GM18508 (cell line): Measurements from ENCODE around the gene UBAP1.
"Not testable (repeated sequence)": the region's sequence is repeated elsewhere in the genome, so short reads cannot be mapped to it uniquely, and the experiment has no call there.

ENCODE experiments used
- ATAC-seq: cut with Tn5 transposase; IDR thresholded peaks from one replicate; pipeline ENCODE4 v1.9.1; 2021; ENCODE audit warnings: moderate number of reproducible peaks; ENCODE audit not compliant: insufficient read depth, unreplicated experiment

UBAP1 gene

DNA sequence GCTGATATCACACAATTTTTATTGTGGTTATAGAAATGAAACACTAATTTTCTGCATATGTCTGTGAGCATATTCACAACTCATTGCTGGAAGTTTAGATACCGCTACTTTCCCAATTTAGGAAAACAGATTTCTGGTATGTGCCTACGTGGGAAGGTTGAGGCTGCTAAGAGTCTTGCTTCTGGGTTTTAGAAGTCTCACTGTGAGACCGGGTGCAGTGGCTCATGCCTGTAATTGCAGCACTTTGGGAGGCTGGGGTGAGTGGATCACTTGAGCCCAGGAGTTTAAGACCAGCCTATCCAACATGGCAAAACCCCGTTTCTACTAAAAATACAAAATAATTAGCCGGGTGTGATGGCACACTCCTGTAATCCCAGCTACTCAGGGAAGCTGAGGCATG is 39.6 kb downstream of the UBAP1 start:
- ATAC-seq = no peak

DNA sequence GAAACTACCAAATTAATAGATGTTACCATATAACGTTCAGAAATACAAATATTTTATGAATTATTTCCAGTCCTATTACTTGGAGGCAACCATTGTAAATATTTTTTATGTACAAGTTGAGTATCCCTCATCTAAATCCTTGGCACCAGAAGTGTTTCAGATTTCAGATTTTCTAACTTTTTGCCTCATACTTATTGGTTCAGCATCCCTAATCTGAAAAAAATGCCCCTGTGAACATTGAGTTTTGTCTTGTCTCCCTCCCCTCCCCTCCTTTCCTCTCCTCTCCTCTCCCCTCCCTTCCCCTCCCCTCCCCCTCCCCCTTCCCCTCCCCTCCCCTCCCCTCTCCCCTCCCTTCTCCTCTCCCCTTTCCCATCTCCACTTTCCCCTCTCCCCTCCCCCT is 40.6 kb downstream of the UBAP1 start:
- no peak for ATAC-seq

- no peak for ATAC-seq
Measured at GRCh38 chr9:34220218-34220617, 41.4 kb downstream of the UBAP1 start.

- no peak for ATAC-seq
Measured at GRCh38 chr9:34224349-34224748, 45.5 kb downstream of the UBAP1 start.

- not testable (repeated sequence) for ATAC-seq
Measured at GRCh38 chr9:34226144-34226760, 47.4 kb downstream of the UBAP1 start.

DNA sequence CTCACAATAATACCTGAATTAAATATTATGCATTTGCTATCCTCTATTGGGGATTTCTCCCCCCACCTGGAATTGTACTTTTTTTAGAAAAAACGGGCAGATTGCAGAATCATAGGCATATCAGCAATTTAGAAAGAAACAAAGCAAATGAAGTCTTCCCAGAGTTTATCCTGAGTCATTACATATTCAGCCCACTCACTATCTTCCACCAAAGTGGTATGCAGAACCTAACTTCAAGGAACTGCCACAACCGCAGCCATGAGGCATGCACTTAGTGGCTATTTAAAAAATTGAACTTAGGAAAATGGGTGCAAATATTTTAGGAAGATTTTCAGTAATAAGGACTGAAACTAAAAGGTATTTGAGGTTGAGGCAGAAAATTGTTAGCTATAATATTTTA is 48.6 kb downstream of the UBAP1 start:
- no peak for ATAC-seq

DNA sequence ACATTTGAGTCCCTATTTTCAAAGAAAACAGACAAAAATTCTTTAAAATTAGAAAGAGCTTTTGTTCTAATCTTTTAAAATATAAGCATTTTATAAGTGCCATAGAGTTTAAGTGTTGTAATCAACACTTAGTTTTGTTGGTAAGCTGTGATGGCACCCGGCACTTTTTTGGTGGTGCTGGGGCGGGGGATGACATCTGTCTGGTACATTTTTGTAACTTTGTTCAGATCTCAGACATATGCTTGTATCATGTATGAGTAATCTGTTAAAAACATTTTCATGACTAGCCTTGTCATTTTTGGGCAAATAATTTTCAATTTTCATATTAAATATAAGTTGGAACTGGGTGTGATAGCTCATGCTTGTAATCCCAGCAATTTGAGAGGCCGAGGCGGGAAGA is 51.7 kb downstream of the UBAP1 start:
- ATAC-seq = no peak

DNA sequence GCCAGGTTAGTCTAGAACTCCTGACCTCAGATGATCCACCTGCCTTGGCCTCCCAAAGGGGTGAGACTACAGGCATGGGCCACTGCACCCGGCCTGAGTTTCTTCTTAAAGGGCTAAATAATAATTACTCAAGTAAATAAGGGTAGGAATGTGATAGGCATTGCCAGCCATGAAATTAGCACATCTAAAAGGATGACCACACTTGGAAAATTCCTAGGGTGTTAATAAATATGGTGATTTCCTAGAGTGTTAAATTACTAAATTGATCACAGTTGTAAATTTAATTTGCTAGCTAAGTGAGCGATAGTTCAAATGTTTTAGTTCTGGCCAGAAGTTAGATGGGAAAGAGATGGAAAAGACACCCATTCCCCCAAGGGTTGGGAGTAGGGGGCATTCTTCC is 53.4 kb downstream of the UBAP1 start:
- no peak for ATAC-seq

DNA sequence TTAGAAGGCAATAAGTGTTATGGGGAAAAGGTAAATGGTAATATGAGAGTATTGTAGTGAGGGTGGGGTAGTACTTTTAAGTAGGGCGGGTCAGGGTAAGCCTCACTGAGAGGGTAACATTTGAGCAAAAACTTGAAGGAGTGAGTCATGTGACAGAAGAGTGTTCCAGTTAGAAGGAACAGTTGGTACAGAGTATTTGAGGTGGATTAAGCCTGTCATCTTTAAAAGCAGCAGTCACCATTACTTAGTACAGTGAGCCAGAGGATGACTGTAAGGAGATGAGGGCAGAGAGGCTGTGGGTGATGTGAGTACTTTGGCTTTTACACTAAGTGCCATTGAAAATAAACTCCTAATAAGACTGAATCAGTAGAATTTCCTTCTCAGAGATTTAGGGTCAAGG is 54.8 kb downstream of the UBAP1 start:
- no peak for ATAC-seq

- ATAC-seq = no peak
Measured at GRCh38 chr9:34237836-34238235, 59.0 kb downstream of the UBAP1 start.

- no peak for ATAC-seq
Measured at GRCh38 chr9:34240006-34240405, 61.2 kb downstream of the UBAP1 start.

DNA sequence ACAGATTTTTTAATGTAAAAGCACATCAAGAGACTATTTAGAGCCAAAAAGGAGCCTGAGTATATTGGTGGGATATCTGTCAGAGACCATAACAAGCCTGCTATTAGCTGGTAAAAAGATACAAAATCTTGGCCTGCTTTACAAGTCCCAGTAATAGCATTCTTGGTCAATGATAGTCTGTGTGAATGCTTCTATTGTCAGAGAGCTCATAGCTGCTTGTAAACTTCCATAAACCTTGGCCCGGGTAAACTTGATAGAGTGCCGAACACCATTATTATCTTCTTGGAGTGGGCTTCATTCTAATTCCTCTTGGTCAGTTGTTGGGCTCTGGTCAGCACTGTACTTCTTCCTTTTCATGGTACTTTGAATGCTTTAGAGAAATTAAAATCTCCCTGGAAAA is 64.0 kb downstream of the UBAP1 start:
- no peak for ATAC-seq

DNA sequence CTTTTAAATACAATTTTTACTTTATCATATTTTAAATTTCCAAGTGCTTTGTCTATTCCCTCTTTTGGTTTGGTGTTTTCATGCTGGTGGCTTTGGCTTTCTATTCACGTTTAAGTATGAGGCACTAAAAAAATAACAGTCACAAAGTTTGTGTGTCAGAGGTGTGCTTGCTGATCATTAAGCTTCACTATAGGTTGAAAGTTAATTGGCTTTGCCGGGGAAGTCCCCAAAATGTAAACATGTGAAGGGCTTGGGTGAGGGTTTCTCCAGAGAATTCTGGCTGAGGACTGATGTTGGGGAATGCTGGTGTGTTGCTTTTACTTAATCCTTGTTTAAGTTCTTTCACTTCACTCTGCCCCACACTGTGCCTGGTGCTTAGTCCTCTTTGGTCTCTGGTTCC is 66.4 kb downstream of the UBAP1 start:
- ATAC-seq = not testable (repeated sequence)

GRCh38 chr9:34246453-34246852 is 67.6 kb downstream of the UBAP1 start:
- no peak for ATAC-seq

- not testable (repeated sequence) for ATAC-seq
Measured at GRCh38 chr9:34247782-34248181, 68.9 kb downstream of the UBAP1 start.

DNA sequence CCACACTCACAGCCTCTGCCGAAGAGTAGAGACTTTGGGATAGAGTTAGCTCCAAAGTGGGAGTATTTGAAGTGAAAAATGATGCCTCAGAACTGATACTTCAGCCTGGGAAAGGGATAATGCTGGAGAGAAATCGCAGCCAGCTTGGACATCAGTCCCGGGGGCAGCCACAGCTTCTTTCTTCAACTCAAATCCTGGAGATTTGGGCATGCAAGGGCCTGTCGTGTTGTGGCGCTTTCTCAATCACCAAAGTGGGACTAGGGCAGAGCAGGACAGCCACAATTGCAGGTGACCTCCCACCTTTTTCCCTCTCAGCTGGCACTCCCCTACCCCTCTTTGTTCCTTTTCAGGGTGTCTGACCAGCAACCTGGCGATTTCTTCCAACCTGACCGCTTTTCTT is 70.4 kb downstream of the UBAP1 start:
- no peak for ATAC-seq

DNA sequence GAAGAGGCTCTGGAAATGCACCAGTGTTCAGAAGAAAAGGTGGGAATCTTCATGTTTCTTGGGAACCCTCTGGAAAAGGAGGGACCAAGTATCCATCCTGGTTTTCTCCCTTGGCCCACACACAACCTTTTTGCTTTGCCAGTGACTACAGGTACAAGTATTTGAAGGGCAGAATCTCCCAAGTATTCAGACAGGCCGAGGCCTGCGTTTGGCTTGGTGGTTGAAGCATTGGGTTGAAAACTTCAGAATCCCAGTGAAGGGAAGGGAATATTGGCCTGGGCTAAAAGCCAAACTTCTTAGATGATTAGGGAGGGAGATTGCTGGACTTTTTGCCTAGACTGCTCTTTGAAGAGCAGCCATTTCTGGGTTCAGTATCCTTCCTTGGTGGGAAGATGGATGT is 71.9 kb downstream of the UBAP1 start:
- ATAC-seq = no peak

DNA sequence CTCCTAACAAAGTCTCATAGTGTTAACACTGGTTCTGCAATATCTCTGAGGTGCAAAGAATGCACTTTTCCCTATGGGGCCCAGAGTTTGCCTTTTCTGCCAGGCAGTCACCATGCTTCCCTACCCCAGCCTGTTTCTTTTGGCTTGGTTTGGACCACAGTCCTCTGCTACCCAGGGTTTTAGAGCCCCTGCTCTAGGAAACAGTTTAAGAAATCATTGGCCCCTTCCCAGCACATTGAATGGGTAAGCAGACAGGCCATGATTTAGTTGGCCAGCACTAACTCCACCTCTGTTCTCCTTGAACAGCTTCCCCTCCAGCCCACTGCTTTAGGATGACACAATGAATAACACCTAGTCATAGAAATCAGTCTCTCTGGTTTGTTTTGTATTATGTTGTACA is 73.2 kb downstream of the UBAP1 start:
- no peak for ATAC-seq

- no peak for ATAC-seq
Measured at GRCh38 chr9:34252670-34253459, 74.0 kb downstream of the UBAP1 start.

DNA sequence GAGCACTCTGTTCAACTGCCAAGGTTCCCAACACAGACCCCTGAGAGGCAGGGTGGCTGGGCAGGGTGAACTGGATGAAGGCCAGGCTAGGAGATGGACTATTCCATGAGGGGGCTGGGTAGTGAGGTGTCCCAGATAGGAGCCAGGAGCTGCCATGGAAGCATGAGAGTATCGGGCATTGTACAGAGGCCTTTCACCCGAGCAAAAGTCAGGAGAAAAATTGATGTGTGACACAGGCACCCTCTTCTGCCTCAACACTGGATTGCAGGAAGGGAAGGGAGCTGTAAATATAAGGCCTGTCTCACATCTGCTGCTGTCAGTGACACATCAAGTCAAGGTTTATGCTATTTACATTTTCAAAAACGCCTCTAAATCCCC is 74.6 kb downstream of the UBAP1 start:
- no peak for ATAC-seq

- ATAC-seq = no peak
Measured at GRCh38 chr9:34254141-34254913, 75.5 kb downstream of the UBAP1 start.
